HepG2 (cell line): ENCODE measurements around the gene TMEM190. TPM values are rescaled to one million over a fixed set of nuclear protein-coding genes. Genes with fewer than 3 reads are reported as not detected.
A peak's percentile ranks its signal among the peaks of the same experiment; 100 is the strongest.

Experiments used
- AKNA ChIP-seq: sonication (generic); formaldehyde crosslinking; IDR thresholded peaks from 2 replicates; pipeline ENCODE4 v1.4.0; 2020; ENCODE audit warnings: missing genetic modification reagents, borderline replicate concordance
- ARID4A ChIP-seq: sonication (generic); formaldehyde crosslinking; IDR thresholded peaks from 2 replicates; pipeline ENCODE4 v1.5.0; 2020; ENCODE audit warnings: mild to moderate bottlenecking, missing genetic modification reagents, borderline replicate concordance
- HNF1A ChIP-seq, 2 experiments: sonication (generic) in 1 of 2; formaldehyde crosslinking in 1 of 2; IDR thresholded peaks; 2 replicates each; pipeline versions ENCODE4 v1.4.0 to v1.6.1; 2016 to 2020; ENCODE audit warnings: borderline replicate concordance in 1 of 2, low read depth in 1 of 2, mild to moderate bottlenecking in 1 of 2, missing genetic modification reagents in 1 of 2
- NFRKB ChIP-seq: fragments of 450-650 bp; IDR thresholded peaks from 2 replicates; pipeline ENCODE4 v1.6.1; 2017
- RFXAP ChIP-seq: sonication (generic); formaldehyde crosslinking; IDR thresholded peaks from 2 replicates; pipeline ENCODE4 v1.4.0; 2020; ENCODE audit warnings: missing genetic modification reagents, borderline replicate concordance
- TEAD2 ChIP-seq: sonication (generic); formaldehyde crosslinking; IDR thresholded peaks from 2 replicates; pipeline ENCODE4 v1.9.0; 2021; ENCODE audit warnings: missing genetic modification reagents
- YY1 ChIP-seq: IDR thresholded peaks from 2 replicates; pipeline ENCODE4 v1.6.1; 2011; ENCODE audit warnings: low read length, low read depth, moderate library complexity, mild to moderate bottlenecking; ENCODE audit not compliant: insufficient read depth, insufficient replicate concordance
- ZC3H13 ChIP-seq: sonication (generic); formaldehyde crosslinking; IDR thresholded peaks from 2 replicates; pipeline ENCODE4 v1.8.1; 2023; ENCODE audit warnings: mild to moderate bottlenecking, missing genetic modification reagents, moderate library complexity
- ZFX ChIP-seq: sonication (generic); formaldehyde crosslinking; IDR thresholded peaks from 2 replicates; pipeline ENCODE4 v1.4.0; 2020; ENCODE audit warnings: mild to moderate bottlenecking, low read depth, missing genetic modification reagents, moderate library complexity
- ZNF710 ChIP-seq: sonication (generic); formaldehyde crosslinking; IDR thresholded peaks from 2 replicates; pipeline ENCODE4 v1.5.0; 2020; ENCODE audit warnings: mild to moderate bottlenecking, missing genetic modification reagents, borderline replicate concordance
- ZNF724P ChIP-seq: sonication (generic); formaldehyde crosslinking; IDR thresholded peaks from 2 replicates; pipeline ENCODE4 v1.8.0; 2022; ENCODE audit warnings: missing genetic modification reagents, borderline replicate concordance
- polyA plus RNA-seq, 8 experiments: library from polyadenylated mRNA; depleted of rRNA in 3 of 8; stranded (reverse) in 7 of 8; unstranded in 1 of 8; fragments of >200 nt; fragmentation: Illumina TruSeq in 4 of 8; extraction: Trizol in 4 of 8; gene quantifications; 2 replicates each; pipeline versions ENCODE4 v1.2.1 to v1.2.3, GENCODE V29; 2011 to 2016; ENCODE audit warnings: low read depth in 4 of 8, missing spikeins in 1 of 8, mixed read lengths in 1 of 8; ENCODE audit not compliant: insufficient read depth in 1 of 8
- total RNA-seq, 5 experiments: library from RNA; depleted of rRNA; stranded (reverse); fragments of >200 nt; fragmentation: Illumina TruSeq; extraction: Trizol; gene quantifications; 2 replicates each; pipeline ENCODE4 v1.2.3, GENCODE V29; 2016; ENCODE audit warnings: low read depth in 1 of 5

TMEM190 gene
- total and polyA plus RNA-seq, 2 of the 13 experiments (the other 11 are each of a cell fraction or from before 2014, with no cell fraction given) = 0.35 to 0.83 TPM

GRCh38 chr19:55339105-55339888 lies 37.3 kb upstream of the TMEM190 start, which contains the start of gene KMT5C (continued):
- TF ChIP-seq HNF1A (IDR thresholded peaks at IDR 0.05; ENCODE audit: low read depth) (no peak), HNF1A (CRISPR knock-in tag; IDR thresholded peaks at IDR 0.05; ENCODE audit: borderline replicate concordance) (no peak; the same call in 1 of the 2 replicates), YY1 (peak; percentile 9), ZNF710 (CRISPR knock-in tag) (0 out of 2 replicates have a peak, but pooled peaks have one; percentile 37), TEAD2 (CRISPR knock-in tag) (no peak), RFXAP (CRISPR knock-in tag) (peak; percentile 95), ZC3H13 (CRISPR knock-in tag) (no peak), NFRKB (no peak), ZNF724P (no peak), ARID4A (CRISPR knock-in tag) (peak; percentile 63; the same call in 1 of the 2 replicates), AKNA (CRISPR knock-in tag) (no peak), ZFX (CRISPR knock-in tag) (peak; percentile 37; the same call in 1 of the 2 replicates)
